PC-9 (cell line): Measurements from ENCODE around the gene GMPR2. TPM values are rescaled to one million over a fixed set of nuclear protein-coding genes. Genes with fewer than 3 reads are reported as not detected.

Experiments used
- BruUV-seq: library from RNA; stranded (reverse); fragments of 400-500 nt; replicated peaks from 2 replicates; lab custom pipeline; 2021; lab: Mats Ljungman, UMichigan
- CTCF ChIA-PET: fragments of 300-600 bp; sonication (Branson Sonifier 250); formaldehyde crosslinking; loops from one replicate; lab custom pipeline; 2022; ENCODE audit warnings: antibody characterized with exemption; lab: Charles Lee
- POLR2A ChIA-PET: fragments of 300-600 bp; sonication (Branson Sonifier 250); formaldehyde crosslinking; loops from one replicate; lab custom pipeline; 2022; ENCODE audit warnings: antibody characterized with exemption; ENCODE audit not compliant: unreplicated experiment; lab: Charles Lee
- DNase-seq, 2 experiments: peaks; one replicate each; pipeline versions ENCODE4 v3.0.0 to v3.0.0-alpha.2; 2015 to 2022; ENCODE audit warnings: mixed read lengths in 1 of 2
- H2AFZ ChIP-seq: fragments of 200-600 bp; sonication (generic); 2 replicates; pipeline ENCODE4 v1.8.1; 2017; ENCODE audit warnings: antibody characterized with exemption
- H3F3A ChIP-seq: fragments of 200-600 bp; sonication (generic); 2 replicates; pipeline ENCODE4 v1.8.1; 2017; ENCODE audit warnings: antibody characterized with exemption, mild to moderate bottlenecking, low read depth; ENCODE audit not compliant: insufficient read depth
- H3K27ac ChIP-seq: fragments of 200-600 bp; sonication (generic); 2 replicates; pipeline ENCODE4 v1.6.1; 2016; ENCODE audit warnings: mixed run types
- H3K27me3 ChIP-seq: fragments of 200-600 bp; sonication (generic); 2 replicates; pipeline ENCODE4 v1.6.1; 2016; ENCODE audit warnings: low read depth, mixed run types; ENCODE audit not compliant: insufficient read depth
- H3K36me3 ChIP-seq: fragments of 200-600 bp; sonication (generic); 2 replicates; pipeline ENCODE4 v1.6.1; 2016; ENCODE audit warnings: low read depth, mixed run types
- H3K4me1 ChIP-seq: fragments of 200-600 bp; sonication (generic); replicated peaks from 2 replicates; pipeline ENCODE4 v1.6.1; 2016; ENCODE audit warnings: mixed run types; ENCODE audit not compliant: insufficient read depth
- H3K4me2 ChIP-seq: fragments of 200-600 bp; sonication (generic); 2 replicates; pipeline ENCODE4 v1.6.1; 2017; ENCODE audit warnings: mixed run types
- H3K4me3 ChIP-seq: fragments of 200-600 bp; sonication (generic); 2 replicates; pipeline ENCODE4 v1.6.1; 2016; ENCODE audit warnings: mixed run types
- H3K79me2 ChIP-seq: fragments of 200-600 bp; sonication (generic); 2 replicates; pipeline ENCODE4 v1.6.1; 2017; ENCODE audit warnings: low read depth, mixed run types
- H3K9me2 ChIP-seq: fragments of 200-600 bp; sonication (generic); 2 replicates; pipeline ENCODE4 v1.8.1; 2017; ENCODE audit warnings: mild to moderate bottlenecking; ENCODE audit not compliant: insufficient read depth
- H3K9me3 ChIP-seq: fragments of 200-600 bp; sonication (generic); 2 replicates; pipeline ENCODE4 v1.8.1; 2016; ENCODE audit warnings: low read depth; ENCODE audit not compliant: insufficient read depth
- H4K20me1 ChIP-seq: fragments of 200-600 bp; sonication (generic); 2 replicates; pipeline ENCODE4 v1.8.1; 2017; ENCODE audit not compliant: insufficient read depth
- EZH2 ChIP-seq: fragments of 200-600 bp; sonication (generic); IDR thresholded peaks from 2 replicates; pipeline ENCODE4 v1.8.0; 2017; ENCODE audit warnings: antibody characterized with exemption, low read depth
- intact Hi-C: fragments of 100-400 bp; cut with micrococcal nuclease; formaldehyde crosslinking; loops from one replicate; pipeline ENCODE4 v1.10.0; 2022; ENCODE audit not compliant: unreplicated experiment
- total RNA-seq: library from RNA; stranded (reverse); gene quantifications from 2 replicates; pipeline ENCODE4 v1.2.3, GENCODE V29; 2021
- TF ChIP-seq, protein P1 (sequence below): fragments of 200-600 bp; sonication (generic); conservative IDR thresholded peaks from 2 replicates; pipeline ENCODE4 v1.6.1; 2017; ENCODE audit warnings: mixed run types, antibody characterized with exemption, mild to moderate bottlenecking, moderate library complexity

The GMPR2 gene
- total RNA-seq, 1 experiment from 2014 or later, result 55.3 TPM

DNA sequence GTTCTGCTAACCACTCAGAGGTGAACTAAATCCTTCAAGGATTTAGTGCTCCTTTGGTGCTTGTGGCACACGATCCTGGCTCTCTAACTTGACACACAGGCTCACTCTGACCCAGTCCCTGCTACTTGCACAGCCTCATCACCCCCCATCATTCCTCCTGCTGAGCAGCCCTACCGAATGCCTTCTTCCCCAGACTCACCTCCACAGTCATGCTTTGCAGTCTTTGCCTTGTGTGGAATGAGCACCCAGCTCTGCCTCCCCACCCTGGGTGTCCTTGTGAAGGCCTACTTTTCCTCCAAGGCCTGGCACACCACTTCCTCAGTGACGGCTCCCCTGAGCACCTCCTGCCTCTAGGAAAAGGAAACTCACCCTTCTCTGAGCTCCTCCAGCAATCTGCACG, 17.6 kb downstream of the GMPR2 start:
- Histone ChIP-seq H2AFZ (no peak overlapping the region), H3K4me2 (no peak overlapping the region), H3K4me1 (no peaks in the 10 kb centered on the region), H3K79me2 (no peaks in the 10 kb centered on the region), H3K36me3 (no peaks in the 10 kb centered on the region), H3K9me2 (no peaks in the 10 kb centered on the region), H3K27ac (no peak overlapping the region), H3K9me3 (no peaks in the 10 kb centered on the region), H3K27me3 (no peaks in the 10 kb centered on the region), H3K4me3 (no peak overlapping the region), H3F3A (no peaks in the 10 kb centered on the region), H4K20me1 (no peaks in the 10 kb centered on the region)
- TF ChIP-seq EZH2, result no peak
- TF ChIP-seq, protein P1, sequence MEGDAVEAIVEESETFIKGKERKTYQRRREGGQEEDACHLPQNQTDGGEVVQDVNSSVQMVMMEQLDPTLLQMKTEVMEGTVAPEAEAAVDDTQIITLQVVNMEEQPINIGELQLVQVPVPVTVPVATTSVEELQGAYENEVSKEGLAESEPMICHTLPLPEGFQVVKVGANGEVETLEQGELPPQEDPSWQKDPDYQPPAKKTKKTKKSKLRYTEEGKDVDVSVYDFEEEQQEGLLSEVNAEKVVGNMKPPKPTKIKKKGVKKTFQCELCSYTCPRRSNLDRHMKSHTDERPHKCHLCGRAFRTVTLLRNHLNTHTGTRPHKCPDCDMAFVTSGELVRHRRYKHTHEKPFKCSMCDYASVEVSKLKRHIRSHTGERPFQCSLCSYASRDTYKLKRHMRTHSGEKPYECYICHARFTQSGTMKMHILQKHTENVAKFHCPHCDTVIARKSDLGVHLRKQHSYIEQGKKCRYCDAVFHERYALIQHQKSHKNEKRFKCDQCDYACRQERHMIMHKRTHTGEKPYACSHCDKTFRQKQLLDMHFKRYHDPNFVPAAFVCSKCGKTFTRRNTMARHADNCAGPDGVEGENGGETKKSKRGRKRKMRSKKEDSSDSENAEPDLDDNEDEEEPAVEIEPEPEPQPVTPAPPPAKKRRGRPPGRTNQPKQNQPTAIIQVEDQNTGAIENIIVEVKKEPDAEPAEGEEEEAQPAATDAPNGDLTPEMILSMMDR, result no peak
- no peak for DNase-seq
- intact Hi-C loops, result no loop called here
- POLR2A ChIA-PET, result no interaction called here
- BruUV-seq, result no TSS peak
- CTCF ChIA-PET, result no interaction called here

DNA sequence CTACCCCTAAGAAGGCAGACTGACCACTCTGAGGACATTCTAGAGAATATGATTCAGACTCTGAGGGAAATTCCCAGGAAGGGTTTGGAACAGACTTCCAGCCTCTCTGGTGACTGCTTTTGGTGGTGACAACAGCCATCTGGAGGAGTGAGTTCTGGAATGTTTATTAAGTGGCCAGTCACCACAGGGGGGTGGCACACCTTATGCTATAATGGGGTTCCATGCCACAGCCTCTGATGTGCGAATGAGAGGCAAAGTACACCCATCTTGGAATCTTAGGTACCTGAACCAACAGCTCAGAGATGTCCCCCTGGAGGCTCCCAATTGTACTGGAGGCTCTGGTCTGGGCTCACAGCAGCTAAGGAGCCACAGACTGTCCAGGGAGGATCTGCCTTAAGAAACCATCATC, 19.2 kb downstream of the GMPR2 start:
- TF ChIP-seq, protein P1, result no peak
- no peak for TF ChIP-seq EZH2
- Histone ChIP-seq H3K4me2 (no peak overlapping the region), H3K27ac (no peak overlapping the region), H3K9me2 (no peaks in the 10 kb centered on the region), H4K20me1 (no peaks in the 10 kb centered on the region), H3K4me3 (no peak overlapping the region), H3K36me3 (no peaks in the 10 kb centered on the region), H2AFZ (no peak overlapping the region), H3K27me3 (no peaks in the 10 kb centered on the region), H3F3A (no peaks in the 10 kb centered on the region), H3K9me3 (no peaks in the 10 kb centered on the region), H3K79me2 (no peaks in the 10 kb centered on the region), H3K4me1 (no peaks in the 10 kb centered on the region)
- BruUV-seq, result no TSS peak
- intact Hi-C loops, result no loop called here
- POLR2A ChIA-PET, result no interaction called here
- CTCF ChIA-PET, result interaction anchor here (0.6 kb wide), 1 partner anchor 160 kb away, joined by 4 read pairs; no protein-coding TSS in a partner anchor
- peak; percentile 9 to 37 for DNase-seq

DNA sequence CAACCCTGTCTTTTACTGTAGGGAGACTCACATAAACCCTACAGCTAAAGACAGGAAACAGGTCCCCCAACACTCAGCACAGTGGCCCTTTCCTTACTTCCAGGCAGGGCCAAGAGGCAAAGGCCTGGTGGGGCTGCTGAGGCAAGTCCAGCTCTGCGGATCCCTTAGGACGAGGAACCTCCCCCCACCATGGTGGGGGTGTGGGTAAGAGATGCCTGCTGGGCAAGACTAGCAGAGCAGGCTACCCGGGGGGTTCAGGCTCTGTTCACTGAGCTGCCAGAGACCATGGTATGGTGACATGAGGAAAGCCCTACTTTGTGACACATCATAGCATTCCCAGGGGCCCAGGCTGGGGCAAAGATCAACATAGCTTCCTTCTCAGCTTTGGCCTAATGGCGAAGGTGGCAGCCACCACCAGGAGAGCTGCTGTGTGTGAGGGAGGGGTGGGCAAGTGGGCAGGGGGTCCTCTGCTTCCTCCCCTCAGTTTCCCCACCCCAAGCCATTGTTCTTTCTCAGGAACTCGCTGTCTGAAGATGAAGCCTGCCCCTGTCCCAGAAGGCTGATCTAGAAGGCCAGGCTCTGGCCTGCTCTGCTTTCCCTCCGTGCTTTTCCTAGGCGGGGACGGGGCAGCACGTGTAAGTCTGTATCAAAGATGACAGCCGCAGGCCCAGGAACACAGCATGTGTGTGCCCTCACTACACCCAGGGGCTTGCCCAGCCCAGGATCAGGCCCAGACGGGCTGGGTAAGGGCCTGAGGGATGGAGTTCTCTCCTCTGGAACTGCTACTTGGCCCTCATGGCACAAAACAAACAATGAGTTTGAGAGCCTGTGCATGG, 19.8 kb downstream of the GMPR2 start:
- H3K36me3 ChIP-seq, result no peaks in the 10 kb centered on the region

More for the DNA sequence above, 19.8 kb downstream of the GMPR2 start:
- Histone ChIP-seq H3K4me1 (no peaks in the 10 kb centered on the region), H3K27ac (no peak overlapping the region), H3F3A (no peaks in the 10 kb centered on the region), H3K9me2 (no peaks in the 10 kb centered on the region), H3K79me2 (no peaks in the 10 kb centered on the region), H3K4me3 (no peak overlapping the region), H3K9me3 (no peaks in the 10 kb centered on the region), H3K4me2 (no peak overlapping the region), H2AFZ (no peak overlapping the region), H3K27me3 (no peaks in the 10 kb centered on the region), H4K20me1 (no peaks in the 10 kb centered on the region)
- DNase-seq, result no peak
- ChIA-PET POLR2A (no interaction called here), CTCF (no interaction called here)
- intact Hi-C loops, result no loop called here
- TF ChIP-seq, protein P1, result no peak
- no peak for TF ChIP-seq EZH2
- BruUV-seq, result no TSS peak
